CD4-positive, alpha-beta T cell (primary cell): ENCODE measurements around the gene CAMTA1. TPM values are rescaled to one million over a fixed set of nuclear protein-coding genes. Genes with fewer than 3 reads are reported as not detected.

Experiments used
- ATAC-seq: fragments of 200-7000 bp; cut with Tn5 transposase; one replicate; pipeline ENCODE4 v1.10.0; 2022; ENCODE audit warnings: mild to moderate bottlenecking; ENCODE audit not compliant: poor library complexity
- CTCF ChIA-PET: fragments of 350-600 bp; sonication (Branson Sonifier 250); formaldehyde crosslinking; loops from one replicate; lab custom pipeline; 2021; ENCODE audit warnings: antibody characterized with exemption, inconsistent platforms; lab: Charles Lee
- POLR2A ChIA-PET: fragments of 350-600 bp; sonication (Branson Sonifier 250); formaldehyde crosslinking; loops from one replicate; lab custom pipeline; 2021; ENCODE audit warnings: antibody characterized with exemption, inconsistent platforms; lab: Charles Lee
- DNase-seq, 14 experiments: peaks; one replicate each; pipeline ENCODE4 v3.0.0-alpha.2; 2013 to 2020; ENCODE audit warnings: mixed read lengths in 2 of 14
- H3K27ac ChIP-seq, 2 donors: one replicate each; pipeline versions ENCODE4 v1.5.1 to v1.7.0; 2013; ENCODE audit warnings: low read length in 2 of 2, low read depth in 1 of 2, mild to moderate bottlenecking in 1 of 2
- H3K27me3 ChIP-seq, 2 experiments: 1 replicate in 1 of 2; 2 replicates in 1 of 2; pipeline versions ENCODE4 v1.6.1 to v1.7.0; 2013; ENCODE audit warnings: low read length in 2 of 2, control low read depth in 1 of 2, mild to moderate bottlenecking in 1 of 2, moderate library complexity in 1 of 2; ENCODE audit not compliant: insufficient read depth in 2 of 2, control insufficient read depth in 1 of 2
- H3K36me3 ChIP-seq: one replicate; pipeline ENCODE4 v1.6.1; 2013; ENCODE audit warnings: low read length, control low read depth; ENCODE audit not compliant: insufficient read depth
- H3K4me1 ChIP-seq: one replicate; pipeline ENCODE4 v1.6.1; 2013; ENCODE audit warnings: low read length, control low read depth; ENCODE audit not compliant: insufficient read depth
- H3K4me3 ChIP-seq: one replicate; pipeline ENCODE4 v1.5.1; 2013; ENCODE audit warnings: mild to moderate bottlenecking, low read length, moderate library complexity
- H3K9me3 ChIP-seq, 2 experiments: 1 replicate in 1 of 2; 2 replicates in 1 of 2; pipeline versions ENCODE4 v1.6.1 to v1.7.0; 2013; ENCODE audit warnings: low read length in 2 of 2, mild to moderate bottlenecking in 2 of 2, control low read depth in 1 of 2, moderate library complexity in 1 of 2; ENCODE audit not compliant: control insufficient read depth in 1 of 2, insufficient read depth in 1 of 2
- H3K27ac Mint-ChIP-seq: one replicate; pipeline ENCODE4 v1.8.0; 2020; ENCODE audit warnings: mixed read lengths
- H3K27me3 Mint-ChIP-seq: one replicate; pipeline ENCODE4 v1.8.0; 2021; ENCODE audit warnings: mixed read lengths
- H3K36me3 Mint-ChIP-seq: one replicate; pipeline ENCODE4 v1.8.0; 2021; ENCODE audit warnings: low read depth, mixed read lengths
- H3K4me1 Mint-ChIP-seq: one replicate; pipeline ENCODE4 v1.8.0; 2021; ENCODE audit warnings: low read depth, mixed read lengths
- H3K4me3 Mint-ChIP-seq: one replicate; pipeline ENCODE4 v1.8.0; 2020; ENCODE audit warnings: mild to moderate bottlenecking, mixed read lengths
- H3K9me3 Mint-ChIP-seq: one replicate; pipeline ENCODE4 v1.8.0; 2020; ENCODE audit warnings: mixed read lengths
- CTCF ChIP-seq: fragments of 200-600 bp; IDR thresholded peaks from one replicate; pipeline ENCODE4 v1.8.0; 2022; ENCODE audit warnings: antibody characterized with exemption, mild to moderate bottlenecking
- intact Hi-C, 2 experiments: fragments of 100-400 bp; cut with DNase I in 1 of 2; cut with micrococcal nuclease in 1 of 2; formaldehyde crosslinking; loops; one replicate each; pipeline versions ENCODE4 v1.15.1 to v1.9.0; 2023 to 2025; cut with DNase I, micrococcal nuclease
- total RNA-seq, 174 experiments: library from RNA in 2 of 174; stranded (reverse) in 2 of 174; gene quantifications; one replicate each; pipeline ENCODE4 v1.2.3 and lab custom pipeline; 2021 to 2026

Gene CAMTA1
- total RNA-seq, 2 experiments from 2014 or later = 38.6 to 39.3 TPM

DNA sequence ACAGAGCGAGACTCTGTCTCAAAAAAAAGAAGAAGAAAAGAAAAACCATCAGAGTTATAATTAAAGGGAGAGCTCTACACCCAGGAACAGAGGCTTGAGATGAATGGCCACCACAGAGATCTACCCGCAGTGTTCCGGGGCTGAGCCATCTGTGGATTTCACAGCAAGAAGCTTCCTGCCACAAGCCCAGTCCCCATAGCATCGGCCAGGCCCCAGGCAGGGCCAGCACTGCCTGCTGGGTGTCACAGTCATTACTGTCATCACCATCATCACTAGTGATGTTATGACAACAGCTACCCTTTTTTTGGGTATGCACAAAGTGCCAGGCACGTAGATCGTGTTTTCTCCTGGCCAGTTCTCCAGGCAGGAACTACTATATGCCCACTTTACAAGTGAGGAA is 874.3 kb downstream of the CAMTA1 start:
- no peak overlapping the region for H3K27ac ChIP-seq
- no peak overlapping the region for H3K4me3 ChIP-seq
- Mint-ChIP-seq H3K27ac (no peak overlapping the region), H3K4me3 (no peak overlapping the region), H3K4me1 (no peaks in the 10 kb centered on the region), H3K36me3 (no peaks in the 10 kb centered on the region), H3K9me3 (no peaks in the 10 kb centered on the region), H3K27me3 (no peaks in the 10 kb centered on the region)
- ChIA-PET CTCF (no interaction called here), POLR2A (no interaction called here)
- H3K27me3 ChIP-seq = no peaks in the 10 kb centered on the region
- no peaks in the 10 kb centered on the region for H3K4me1 ChIP-seq
- H3K36me3 ChIP-seq = no peaks in the 10 kb centered on the region
- intact Hi-C loops = no loop called here
- TF ChIP-seq CTCF = no peak
- ATAC-seq = no peak
- DNase-seq = no peak
- H3K9me3 ChIP-seq = peaks cover 0 to 17% of the 10 kb centered on the region in 2 experiments

DNA sequence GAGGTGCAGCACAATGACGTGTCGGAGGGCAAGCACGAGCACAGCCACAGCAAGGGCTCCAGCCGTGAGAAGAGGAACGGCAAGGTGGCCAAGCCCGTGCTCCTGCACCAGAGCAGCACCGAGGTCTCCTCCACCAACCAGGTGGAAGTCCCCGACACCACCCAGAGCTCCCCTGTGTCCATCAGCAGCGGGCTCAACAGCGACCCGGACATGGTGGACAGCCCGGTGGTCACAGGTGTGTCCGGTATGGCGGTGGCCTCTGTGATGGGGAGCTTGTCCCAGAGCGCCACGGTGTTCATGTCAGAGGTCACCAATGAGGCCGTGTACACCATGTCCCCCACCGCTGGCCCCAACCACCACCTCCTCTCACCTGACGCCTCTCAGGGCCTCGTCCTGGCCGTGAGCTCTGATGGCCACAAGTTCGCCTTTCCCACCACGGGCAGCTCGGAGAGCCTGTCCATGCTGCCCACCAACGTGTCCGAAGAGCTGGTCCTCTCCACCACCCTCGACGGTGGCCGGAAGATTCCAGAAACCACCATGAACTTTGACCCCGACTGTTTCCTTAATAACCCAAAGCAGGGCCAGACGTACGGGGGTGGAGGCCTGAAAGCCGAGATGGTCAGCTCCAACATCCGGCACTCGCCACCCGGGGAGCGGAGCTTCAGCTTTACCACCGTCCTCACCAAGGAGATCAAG is 878.3 kb downstream of the CAMTA1 start:
- no peaks in the 10 kb centered on the region for H3K36me3 ChIP-seq
- POLR2A ChIA-PET = no interaction called here
- H3K4me1 Mint-ChIP-seq = no peaks in the 10 kb centered on the region
- H3K27ac Mint-ChIP-seq = no peak overlapping the region
- H3K27me3 Mint-ChIP-seq = no peaks in the 10 kb centered on the region
- peaks cover 6% of the 10 kb centered on the region for H3K4me1 ChIP-seq
- H3K27ac ChIP-seq = no peak overlapping the region
- H3K27me3 ChIP-seq = no peaks in the 10 kb centered on the region
- ATAC-seq = no peak
- H3K9me3 Mint-ChIP-seq = no peaks in the 10 kb centered on the region
- peaks cover 0 to 9% of the 10 kb centered on the region in 2 experiments for H3K9me3 ChIP-seq
- no peak for DNase-seq
- no peaks in the 10 kb centered on the region for H3K36me3 Mint-ChIP-seq
- CTCF ChIA-PET = no interaction called here
- intact Hi-C loops = no loop called here
- TF ChIP-seq CTCF = no peak
- H3K4me3 Mint-ChIP-seq = no peak overlapping the region
- H3K4me3 ChIP-seq = no peak overlapping the region

- CTCF ChIA-PET = interaction anchor here (1.5 kb wide), 1 partner anchor 88 kb away, joined by 3 read pairs; no protein-coding TSS in a partner anchor
- ATAC-seq (no peak), DNase-seq (no peak)
- H3K4me3 ChIP-seq = no peak overlapping the region
- Mint-ChIP-seq H3K4me1 (no peaks in the 10 kb centered on the region), H3K36me3 (no peaks in the 10 kb centered on the region), H3K27ac (no peak overlapping the region), H3K9me3 (no peaks in the 10 kb centered on the region), H3K27me3 (no peaks in the 10 kb centered on the region), H3K4me3 (no peak overlapping the region)
- TF ChIP-seq CTCF = no peak
- H3K27me3 ChIP-seq = no peaks in the 10 kb centered on the region
- intact Hi-C loops = no loop called here
- peaks cover 7% of the 10 kb centered on the region for H3K4me1 ChIP-seq
- H3K9me3 ChIP-seq = peaks cover 0 to 4% of the 10 kb centered on the region in 2 experiments
- POLR2A ChIA-PET = no interaction called here
- H3K36me3 ChIP-seq = no peaks in the 10 kb centered on the region
- H3K27ac ChIP-seq = no peak overlapping the region
Observed at GRCh38 chr1:7664147-7664892, 879.1 kb downstream of the CAMTA1 start.
